Activated naive CD8-positive, alpha-beta T cell treated with anti-CD3 and anti-CD28 coated beads, Interleukin-2, amount 10 ng/mL, durations not matched to agents 7 days and 5 days (primary cell): ENCODE measurements around the gene NLRP7. TPM values are rescaled to one million over a fixed set of nuclear protein-coding genes. Genes with fewer than 3 reads are reported as not detected.
"Not testable (repeated sequence)": the region's sequence is repeated elsewhere in the genome, so short reads cannot be mapped to it uniquely, and the experiment has no call there.

ENCODE experiments used
- ATAC-seq: fragments of 150-1000 bp; cut with Tn5 transposase; one replicate; pipeline ENCODE4 v1.10.0; 2021; ENCODE audit warnings: low read depth, moderate library complexity
- POLR2A ChIA-PET: fragments of 350-600 bp; sonication (Branson Sonifier 250); formaldehyde crosslinking; loops from one replicate; lab custom pipeline; 2021; ENCODE audit warnings: antibody characterized with exemption; lab: Charles Lee
- DNase-seq: peaks from one replicate; pipeline ENCODE4 v3.0.0; 2021
- H3K27ac Mint-ChIP-seq: one replicate; pipeline ENCODE4 v1.8.0; 2022; ENCODE audit warnings: mild to moderate bottlenecking, mixed read lengths
- H3K27me3 Mint-ChIP-seq: one replicate; pipeline ENCODE4 v1.8.0; 2022; ENCODE audit warnings: mild to moderate bottlenecking, moderate library complexity, mixed read lengths
- H3K36me3 Mint-ChIP-seq: one replicate; pipeline ENCODE4 v1.8.0; 2021; ENCODE audit warnings: mild to moderate bottlenecking, mixed read lengths
- H3K4me1 Mint-ChIP-seq: one replicate; pipeline ENCODE4 v1.8.0; 2021; ENCODE audit warnings: mixed read lengths
- H3K4me3 Mint-ChIP-seq: one replicate; pipeline ENCODE4 v1.8.0; 2022; ENCODE audit warnings: mild to moderate bottlenecking, moderate library complexity, mixed read lengths
- H3K9me3 Mint-ChIP-seq: one replicate; pipeline ENCODE4 v1.8.0; 2021; ENCODE audit warnings: mixed read lengths
- total RNA-seq, 2 experiments: library from RNA; stranded (reverse); gene quantifications; one replicate each; pipeline ENCODE4 v1.2.3, GENCODE V29; 2021

The NLRP7 gene
- total RNA-seq, 2 experiments from 2014 or later: not detected

DNA sequence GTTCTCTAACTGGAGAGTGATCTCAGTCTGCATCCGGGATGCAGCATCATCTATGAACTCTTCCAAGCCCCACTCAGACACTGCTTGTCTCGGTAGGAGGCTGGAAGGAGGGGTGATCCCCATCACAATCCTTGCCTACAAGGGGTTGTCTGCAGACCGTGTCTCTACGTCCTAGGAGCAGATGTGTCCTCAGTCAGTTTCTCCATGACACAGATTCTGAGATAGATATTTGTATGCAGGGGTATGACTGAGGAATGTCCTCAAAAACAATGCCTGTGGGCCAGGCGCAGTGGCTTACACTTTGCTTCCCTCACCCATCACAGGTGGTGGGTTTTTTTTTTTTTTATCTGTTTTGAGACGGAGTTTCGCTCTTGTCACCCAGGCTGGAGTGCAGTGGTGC lies 40.5 kb downstream of the NLRP7 start:
- H3K27me3 Mint-ChIP-seq: peaks cover 7% of the 10 kb centered on the region
- no peak overlapping the region for H3K4me3 Mint-ChIP-seq
- DNase-seq (no peak), ATAC-seq (no peak)
- peaks cover 5% of the 10 kb centered on the region for H3K4me1 Mint-ChIP-seq
- no peaks in the 10 kb centered on the region for H3K36me3 Mint-ChIP-seq
- no peaks in the 10 kb centered on the region for H3K9me3 Mint-ChIP-seq
- no peak overlapping the region for H3K27ac Mint-ChIP-seq
- POLR2A ChIA-PET: no interaction called here

DNA sequence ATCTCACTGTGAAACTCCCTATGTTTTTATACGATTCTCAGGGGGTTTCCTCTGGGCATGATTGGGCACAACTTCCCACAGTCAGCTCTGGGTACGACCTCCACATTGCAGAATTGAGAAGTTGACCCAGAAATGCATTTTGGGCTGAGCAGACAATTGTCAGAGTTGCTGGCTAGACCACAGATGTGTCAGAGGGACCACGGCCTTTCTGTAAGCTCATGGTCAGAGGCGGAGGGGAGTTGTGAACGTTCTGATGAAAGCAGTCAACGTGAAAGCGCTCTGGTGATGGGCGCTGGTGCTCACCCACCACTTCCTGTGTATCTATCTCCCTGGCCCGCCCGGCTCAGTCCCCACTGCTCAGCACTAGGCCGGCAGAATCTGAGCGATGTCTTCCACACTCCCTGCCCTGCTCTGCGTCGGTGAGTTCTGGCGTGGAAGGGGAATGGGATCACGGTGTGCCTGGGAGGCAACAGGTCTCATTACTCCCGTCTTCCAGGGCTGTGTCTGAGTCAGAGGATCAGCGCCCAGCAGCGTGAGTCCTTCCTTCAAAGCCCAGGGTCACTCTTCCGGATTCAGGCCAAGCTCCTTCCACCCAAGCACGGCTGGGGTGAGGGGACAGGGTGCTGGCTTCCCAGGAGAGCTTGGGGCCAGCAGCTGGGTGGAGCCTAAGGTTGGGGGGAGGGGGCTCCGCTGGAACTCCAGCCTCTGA lies 41.4 kb downstream of the NLRP7 start, which contains the start of gene NCR1:
NCR1 (plus strand) TSS at position 346 of the 709 bp plus-strand sequence; CDS start at position 386, 40 bp downstream.
- Mint-ChIP-seq H3K36me3 (no peaks in the 10 kb centered on the region), H3K4me1 (peaks cover 5% of the 10 kb centered on the region), H3K9me3 (no peaks in the 10 kb centered on the region), H3K4me3 (no peak within 1 kb of the TSS), H3K27me3 (peaks cover 7% of the 10 kb centered on the region), H3K27ac (no peak within 1 kb of the TSS)
- ATAC-seq (no peak), DNase-seq (no peak)
- POLR2A ChIA-PET: no interaction called here

DNA sequence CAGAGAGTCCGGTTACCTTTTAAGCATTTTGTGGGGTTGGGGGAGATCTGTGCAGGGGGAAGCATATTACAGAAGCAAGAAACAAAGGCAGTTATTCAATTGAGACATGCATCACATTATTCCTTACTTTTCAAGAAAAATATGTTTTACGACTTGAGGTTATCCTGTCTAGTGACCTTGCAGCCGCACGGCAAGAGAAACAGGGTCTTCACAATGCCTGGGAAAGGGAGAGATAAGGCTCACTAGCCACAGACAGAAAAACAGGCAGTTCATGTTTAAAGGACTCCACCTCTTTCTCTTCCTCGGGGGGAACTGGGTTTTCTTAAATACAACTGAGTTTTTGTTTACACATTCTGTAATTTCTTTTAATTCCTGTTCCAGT lies 41.9 kb downstream of the NLRP7 start:
- Mint-ChIP-seq H3K36me3 (no peaks in the 10 kb centered on the region), H3K27me3 (peaks cover 7% of the 10 kb centered on the region), H3K27ac (no peak overlapping the region), H3K4me1 (peaks cover 5% of the 10 kb centered on the region), H3K4me3 (no peak overlapping the region), H3K9me3 (no peaks in the 10 kb centered on the region)
- POLR2A ChIA-PET: no interaction called here
- ATAC-seq: no peak
- DNase-seq: no peak

DNA sequence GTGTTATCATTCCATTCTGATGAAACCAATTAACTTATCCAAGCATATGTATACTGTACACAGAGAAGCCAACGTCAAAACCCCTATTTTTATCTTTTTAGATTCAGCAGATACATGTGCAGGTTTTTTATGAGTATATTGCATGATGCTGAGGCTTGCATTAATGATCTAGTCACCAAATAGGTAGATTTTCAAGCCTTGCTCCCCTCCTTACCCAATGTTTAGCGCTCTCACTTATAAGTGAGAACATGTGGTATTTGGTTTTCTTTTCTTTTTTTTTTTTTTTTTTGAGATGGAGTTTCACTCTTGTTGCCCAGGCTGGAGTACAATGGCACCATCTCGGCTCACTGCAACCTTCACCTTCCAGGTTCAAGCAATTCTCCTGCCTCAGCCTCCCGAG lies 43.1 kb downstream of the NLRP7 start:
- POLR2A ChIA-PET: interaction anchor here (0.6 kb wide), 1 partner anchor 13 kb away, joined by 3 read pairs; no protein-coding TSS in a partner anchor
- not testable (repeated sequence) for ATAC-seq, H3K27me3 Mint-ChIP-seq, DNase-seq, H3K4me1 Mint-ChIP-seq, H3K36me3 Mint-ChIP-seq, H3K4me3 Mint-ChIP-seq, H3K9me3 Mint-ChIP-seq, H3K27ac Mint-ChIP-seq

DNA sequence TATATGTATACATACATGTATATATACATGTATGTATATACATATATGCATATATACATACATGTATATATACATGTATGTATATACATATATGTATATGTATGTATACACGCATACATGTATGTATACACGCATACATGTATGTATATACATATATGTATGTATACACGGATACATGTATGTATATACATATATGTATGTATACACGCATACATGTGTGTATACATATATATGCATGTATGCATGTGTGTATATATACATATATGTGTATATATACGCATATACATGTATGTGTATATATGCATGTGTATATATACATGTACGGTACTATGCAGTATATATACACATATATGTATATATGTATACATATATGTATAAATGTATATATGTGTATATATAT lies 44.0 kb downstream of the NLRP7 start:
- H3K36me3 Mint-ChIP-seq: no peaks in the 10 kb centered on the region
- DNase-seq: no peak
- H3K27me3 Mint-ChIP-seq: peaks cover 7% of the 10 kb centered on the region
- no peak for ATAC-seq
- H3K4me1 Mint-ChIP-seq: peaks cover 5% of the 10 kb centered on the region
- H3K9me3 Mint-ChIP-seq: no peaks in the 10 kb centered on the region
- H3K27ac Mint-ChIP-seq: no peak overlapping the region
- POLR2A ChIA-PET: no interaction called here
- H3K4me3 Mint-ChIP-seq: no peak overlapping the region

DNA sequence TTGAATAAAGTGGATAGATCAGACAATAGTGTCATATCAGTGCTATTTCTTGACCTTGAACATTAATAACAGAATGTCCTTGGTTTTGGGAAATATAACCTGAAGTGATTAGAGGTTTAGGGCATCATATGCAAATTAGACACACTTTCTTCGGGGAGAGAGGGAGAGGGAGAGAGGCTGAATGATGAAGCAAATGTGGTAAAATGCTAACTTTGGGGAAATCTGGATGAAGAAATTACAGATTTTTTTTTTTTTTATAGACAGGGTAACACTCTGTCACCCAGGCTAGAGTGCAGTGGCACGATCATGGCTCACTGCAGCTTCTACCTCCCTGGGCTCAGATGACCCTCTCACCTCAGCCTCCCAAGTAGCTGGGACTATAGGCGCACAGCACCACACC lies 45.3 kb downstream of the NLRP7 start:
- H3K4me1 Mint-ChIP-seq: peaks cover 5% of the 10 kb centered on the region
- POLR2A ChIA-PET: no interaction called here

DNA sequence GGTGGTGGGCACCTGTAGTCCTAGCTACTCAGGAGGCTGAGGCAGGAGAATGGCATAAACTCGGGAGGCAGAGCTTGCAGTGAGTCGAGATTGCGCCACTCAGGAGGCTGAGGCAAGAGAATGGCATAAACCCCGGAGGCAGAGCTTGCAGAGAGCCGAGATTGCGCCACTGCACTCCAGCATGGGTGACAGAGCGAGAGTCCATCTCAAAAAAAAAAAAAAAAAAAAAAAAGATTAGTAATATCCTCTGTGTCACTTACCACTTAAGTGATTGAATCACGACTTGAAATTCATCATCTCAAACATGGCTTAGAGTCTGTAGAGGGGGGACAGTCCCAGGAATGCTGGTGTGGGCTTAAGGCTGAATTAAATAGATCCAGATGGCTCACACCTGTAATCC lies 46.2 kb downstream of the NLRP7 start:
- ATAC-seq, H3K9me3 Mint-ChIP-seq, H3K36me3 Mint-ChIP-seq, H3K4me1 Mint-ChIP-seq, DNase-seq, H3K27ac Mint-ChIP-seq, H3K4me3 Mint-ChIP-seq, POLR2A ChIA-PET: not testable (repeated sequence)
- peaks cover 10% of the 10 kb centered on the region for H3K27me3 Mint-ChIP-seq

More for the DNA sequence above, 45.3 kb downstream of the NLRP7 start:
- no peak for ATAC-seq
- Mint-ChIP-seq H3K4me3 (no peak overlapping the region), H3K9me3 (no peaks in the 10 kb centered on the region), H3K36me3 (no peaks in the 10 kb centered on the region), H3K27me3 (peaks cover 7% of the 10 kb centered on the region), H3K27ac (no peak overlapping the region)
- DNase-seq: no peak

DNA sequence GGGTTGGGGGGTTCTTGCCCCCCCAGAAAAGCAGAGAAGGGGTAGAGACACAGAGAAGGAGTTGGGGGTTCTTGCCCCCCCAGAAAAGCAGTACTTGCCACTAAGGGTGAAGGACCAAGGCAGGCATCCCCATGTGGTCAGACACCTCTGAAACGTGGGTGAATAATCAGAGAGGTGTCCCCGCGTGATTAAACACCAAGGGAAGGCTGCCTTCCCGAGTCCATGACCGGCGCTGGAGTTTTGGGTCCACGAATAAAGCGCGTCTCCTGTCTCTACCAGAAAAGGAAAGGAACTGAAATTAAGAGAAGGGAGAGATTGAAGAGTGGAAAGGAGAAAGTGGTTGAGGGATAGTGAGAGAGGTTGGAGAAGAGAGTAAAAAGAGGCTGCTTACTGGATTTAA lies 47.7 kb downstream of the NLRP7 start:
- DNase-seq, H3K4me1 Mint-ChIP-seq, H3K4me3 Mint-ChIP-seq, H3K36me3 Mint-ChIP-seq, H3K27me3 Mint-ChIP-seq, POLR2A ChIA-PET, H3K27ac Mint-ChIP-seq, H3K9me3 Mint-ChIP-seq, ATAC-seq: not testable (repeated sequence)

DNA sequence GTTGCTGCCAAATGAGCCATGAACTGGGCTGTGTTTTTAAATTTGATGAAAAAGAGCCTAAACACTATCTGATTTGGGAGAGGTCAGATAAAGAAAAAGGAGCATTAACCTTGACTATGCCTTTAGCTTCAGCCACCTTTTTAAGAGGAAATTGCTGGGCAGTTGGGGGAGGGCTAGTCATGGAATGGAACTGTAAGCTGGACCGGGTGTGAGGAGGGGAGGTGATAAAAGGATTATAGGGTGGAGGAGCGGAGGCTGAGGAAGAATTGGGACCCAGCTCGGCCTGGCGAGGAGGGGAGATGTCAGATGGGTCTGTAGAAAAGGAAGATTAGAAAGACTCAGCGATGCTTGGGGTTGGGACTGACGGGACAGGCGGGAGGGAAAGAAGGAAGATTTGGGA lies 48.6 kb downstream of the NLRP7 start:
- H3K36me3 Mint-ChIP-seq, DNase-seq, ATAC-seq, H3K9me3 Mint-ChIP-seq, H3K27me3 Mint-ChIP-seq, H3K4me1 Mint-ChIP-seq, H3K27ac Mint-ChIP-seq, H3K4me3 Mint-ChIP-seq, POLR2A ChIA-PET: not testable (repeated sequence)

DNA sequence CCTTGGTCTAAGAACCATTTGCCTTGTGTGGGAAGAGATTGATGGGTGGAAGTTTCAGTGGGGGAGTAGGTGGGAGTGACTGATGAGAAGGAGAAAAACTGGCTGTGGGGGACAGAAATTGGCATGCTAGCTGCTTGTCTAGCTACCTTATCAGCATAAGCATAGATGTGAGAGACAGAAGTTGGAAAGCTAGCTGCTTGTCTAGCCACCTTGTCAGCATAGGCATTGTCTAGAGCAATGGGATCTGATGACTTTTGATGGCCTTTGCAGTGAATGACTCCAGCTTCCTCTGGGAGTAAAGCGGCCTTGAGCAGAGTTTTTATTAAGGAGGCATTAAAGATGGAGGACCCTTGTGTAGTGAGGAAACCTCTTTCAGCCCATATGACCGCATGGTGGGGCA lies 51.3 kb downstream of the NLRP7 start:
- no peak for ATAC-seq
- H3K27ac Mint-ChIP-seq: no peak overlapping the region
- no peaks in the 10 kb centered on the region for H3K36me3 Mint-ChIP-seq
- H3K4me1 Mint-ChIP-seq: no peaks in the 10 kb centered on the region
- POLR2A ChIA-PET: no interaction called here
- peaks cover 7% of the 10 kb centered on the region for H3K27me3 Mint-ChIP-seq
- H3K9me3 Mint-ChIP-seq: no peaks in the 10 kb centered on the region
- no peak overlapping the region for H3K4me3 Mint-ChIP-seq
- no peak for DNase-seq

DNA sequence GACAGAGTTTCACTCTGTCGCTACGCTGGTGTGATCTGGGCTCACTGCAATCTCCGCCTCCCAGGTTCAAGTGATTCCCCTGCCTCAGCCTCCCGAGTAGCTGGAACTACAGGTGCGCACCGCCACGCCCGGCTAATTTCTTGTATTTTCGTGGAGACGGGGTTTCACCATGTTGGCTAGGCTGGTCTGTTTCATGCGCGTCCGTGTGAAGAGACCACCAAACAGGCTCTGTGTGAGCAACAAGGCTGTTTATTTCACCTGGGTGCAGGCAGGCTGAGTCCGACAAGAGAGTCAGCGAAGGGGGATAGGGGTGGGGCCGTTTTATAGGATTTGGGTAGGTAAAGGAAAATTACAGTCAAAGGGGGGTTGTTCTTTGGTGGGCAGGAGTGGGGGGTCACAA lies 53.2 kb downstream of the NLRP7 start:
- DNase-seq, ATAC-seq, H3K4me1 Mint-ChIP-seq, H3K4me3 Mint-ChIP-seq, H3K9me3 Mint-ChIP-seq, H3K36me3 Mint-ChIP-seq, H3K27ac Mint-ChIP-seq: not testable (repeated sequence)
- POLR2A ChIA-PET: interaction anchor here (0.7 kb wide), 1 partner anchor 26 kb away, joined by 3 read pairs; no protein-coding TSS in a partner anchor
- H3K27me3 Mint-ChIP-seq: peaks cover 10% of the 10 kb centered on the region

DNA sequence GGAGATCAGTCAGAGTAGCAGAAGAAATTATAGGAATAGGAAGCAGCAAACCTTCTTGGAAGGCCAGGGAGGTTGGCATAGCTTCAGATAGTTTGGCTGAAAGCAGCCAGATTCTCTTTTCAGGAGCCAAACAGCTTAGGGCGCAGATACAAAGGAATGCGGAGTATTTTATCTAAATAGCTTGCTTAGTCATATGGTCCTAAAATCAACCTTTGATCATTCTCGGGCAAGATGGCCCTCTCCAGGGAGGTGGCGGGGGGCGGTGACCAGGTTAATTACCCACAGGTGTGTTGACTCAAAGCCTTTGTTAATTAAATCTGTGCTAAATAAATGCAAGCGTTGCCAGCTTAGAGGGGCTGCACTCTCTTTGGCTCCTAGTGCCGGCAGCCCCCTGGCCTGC lies 53.9 kb downstream of the NLRP7 start:
- Mint-ChIP-seq H3K27me3 (peaks cover 10% of the 10 kb centered on the region), H3K9me3 (no peaks in the 10 kb centered on the region), H3K36me3 (no peaks in the 10 kb centered on the region), H3K4me1 (no peaks in the 10 kb centered on the region), H3K27ac (no peak overlapping the region), H3K4me3 (no peak overlapping the region)
- DNase-seq: no peak
- POLR2A ChIA-PET: interaction anchor here (0.7 kb wide), 1 partner anchor 27 kb away, joined by 3 read pairs; no protein-coding TSS in a partner anchor
- no peak for ATAC-seq

DNA sequence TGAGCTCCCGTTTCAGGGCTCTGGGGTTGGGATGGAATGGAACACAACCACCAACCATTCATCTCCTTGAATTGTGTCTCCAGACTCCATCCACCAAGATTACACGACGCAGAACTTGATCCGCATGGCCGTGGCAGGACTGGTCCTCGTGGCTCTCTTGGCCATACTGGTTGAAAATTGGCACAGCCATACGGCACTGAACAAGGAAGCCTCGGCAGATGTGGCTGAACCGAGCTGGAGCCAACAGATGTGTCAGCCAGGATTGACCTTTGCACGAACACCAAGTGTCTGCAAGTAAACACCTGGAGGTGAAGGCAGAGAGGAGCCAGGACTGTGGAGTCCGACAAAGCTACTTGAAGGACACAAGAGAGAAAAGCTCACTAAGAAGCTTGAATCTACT lies 57.8 kb downstream of the NLRP7 start:
- no peak overlapping the region for H3K27ac Mint-ChIP-seq
- DNase-seq (no peak), ATAC-seq (no peak)
- H3K9me3 Mint-ChIP-seq: no peaks in the 10 kb centered on the region
- no peak overlapping the region for H3K4me3 Mint-ChIP-seq
- POLR2A ChIA-PET: no interaction called here
- H3K27me3 Mint-ChIP-seq: peaks cover 5% of the 10 kb centered on the region
- H3K4me1 Mint-ChIP-seq: no peaks in the 10 kb centered on the region
- H3K36me3 Mint-ChIP-seq: no peaks in the 10 kb centered on the region

DNA sequence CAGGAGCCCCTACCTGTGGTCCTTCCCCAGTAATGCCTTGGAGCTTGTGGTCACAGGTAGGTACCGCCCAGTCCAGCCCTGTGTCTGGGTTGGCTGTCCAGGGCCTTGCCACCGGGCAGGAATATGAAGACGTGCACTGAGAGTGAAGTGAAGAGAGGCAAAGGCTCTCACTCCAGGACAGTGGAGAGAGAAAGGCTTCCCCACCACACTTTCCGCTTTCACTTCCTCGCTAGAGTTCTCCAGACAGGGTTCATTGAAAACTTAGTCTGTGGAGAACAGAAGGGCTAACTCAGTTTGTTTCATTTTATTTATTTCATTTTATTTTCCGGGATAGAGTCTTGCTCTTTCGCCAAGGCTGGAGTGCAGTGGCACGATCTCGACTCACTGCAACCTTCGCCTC lies 59.1 kb downstream of the NLRP7 start:
- peaks cover 4% of the 10 kb centered on the region for H3K27me3 Mint-ChIP-seq
- H3K4me1 Mint-ChIP-seq: no peaks in the 10 kb centered on the region
- DNase-seq: no peak
- POLR2A ChIA-PET: no interaction called here
- H3K4me3 Mint-ChIP-seq: no peak overlapping the region
- H3K9me3 Mint-ChIP-seq: no peaks in the 10 kb centered on the region
- no peaks in the 10 kb centered on the region for H3K36me3 Mint-ChIP-seq
- ATAC-seq: no peak
- H3K27ac Mint-ChIP-seq: no peak overlapping the region
